ENCODE results near the gene NAALADL2. TPM values are rescaled to one million over a fixed set of nuclear protein-coding genes. Genes with fewer than 3 reads are reported as not detected.
"Not testable (repeated sequence)": the region's sequence is repeated elsewhere in the genome, so short reads cannot be mapped to it uniquely, and the experiment has no call there.

NAALADL2 gene
- total RNA-seq, 1 experiment from 2014 or later, result 0.63 TPM

DNA sequence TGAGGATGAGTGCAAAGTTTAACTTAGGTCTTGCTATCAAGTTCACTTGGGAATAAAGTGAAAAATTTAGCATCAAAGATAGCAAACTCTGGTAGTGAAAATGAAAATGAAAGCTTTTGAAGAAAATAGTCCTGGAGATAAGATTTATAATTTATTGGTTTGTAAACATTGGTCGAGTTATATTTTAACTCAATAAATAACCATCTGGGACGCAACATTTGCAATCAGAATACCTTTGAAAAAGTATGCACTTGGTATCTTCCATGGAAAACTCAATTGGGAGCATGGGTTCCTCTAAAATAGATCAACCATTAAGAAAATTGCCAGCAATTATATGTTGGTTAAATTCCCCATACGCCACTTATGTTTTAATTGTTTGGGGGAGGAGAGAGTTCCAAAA lies 209.5 kb downstream of the NAALADL2 start:
- DNase-seq (ENCODE audit: low read depth), result no peak

DNA sequence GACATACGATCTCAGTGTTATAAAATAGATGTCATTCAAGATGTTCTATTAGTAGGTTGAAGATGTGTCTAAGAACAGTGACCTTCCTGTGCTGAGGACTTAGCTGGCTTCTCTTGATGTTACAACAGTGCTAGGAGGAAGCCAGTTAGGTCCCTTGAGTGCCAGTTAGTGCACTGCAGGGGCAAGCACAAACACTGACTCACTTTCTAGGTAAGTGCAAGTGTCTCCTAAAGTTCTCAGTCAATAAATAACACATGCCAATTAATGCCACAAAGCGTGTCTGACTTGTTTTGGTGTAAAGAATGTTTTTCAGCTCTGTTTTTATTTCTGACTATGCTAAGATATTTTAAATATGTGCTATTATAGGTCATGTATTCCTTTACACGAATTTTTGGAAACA lies 211.8 kb downstream of the NAALADL2 start:
- no peak for DNase-seq (ENCODE audit: low read depth)

DNA sequence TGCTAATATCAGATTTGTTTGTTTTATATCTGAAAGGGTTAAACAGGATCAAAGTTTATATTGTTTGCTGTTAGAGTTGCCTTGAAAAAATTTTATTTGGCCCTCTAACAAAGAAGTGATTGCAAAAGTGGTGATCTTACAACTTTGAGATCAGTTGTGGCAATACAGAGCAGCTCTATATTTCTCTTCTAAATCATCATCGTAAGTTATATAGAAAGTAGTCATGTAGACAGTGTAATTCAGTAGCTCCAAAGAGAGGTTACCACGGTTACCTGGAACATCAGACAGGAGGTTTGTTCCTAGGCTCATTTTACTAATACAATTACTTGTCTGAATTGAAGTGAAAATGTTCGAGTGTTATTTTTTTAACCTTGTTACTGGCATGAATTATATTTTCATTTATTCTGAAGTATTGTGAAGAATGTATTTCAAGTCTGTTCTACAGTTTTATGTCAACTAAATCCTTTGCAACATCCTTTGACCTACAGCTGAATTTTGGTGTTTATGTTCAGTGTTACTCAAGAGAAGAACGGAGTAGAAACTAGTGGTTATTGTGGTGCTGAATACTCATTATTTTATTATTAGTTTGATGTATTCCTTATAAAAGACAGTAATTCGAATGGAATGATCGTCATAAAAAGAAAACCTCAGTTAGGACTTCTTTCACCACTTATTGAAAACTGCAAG lies 214.2 kb downstream of the NAALADL2 start:
- no peak for DNase-seq (ENCODE audit: low read depth)

DNA sequence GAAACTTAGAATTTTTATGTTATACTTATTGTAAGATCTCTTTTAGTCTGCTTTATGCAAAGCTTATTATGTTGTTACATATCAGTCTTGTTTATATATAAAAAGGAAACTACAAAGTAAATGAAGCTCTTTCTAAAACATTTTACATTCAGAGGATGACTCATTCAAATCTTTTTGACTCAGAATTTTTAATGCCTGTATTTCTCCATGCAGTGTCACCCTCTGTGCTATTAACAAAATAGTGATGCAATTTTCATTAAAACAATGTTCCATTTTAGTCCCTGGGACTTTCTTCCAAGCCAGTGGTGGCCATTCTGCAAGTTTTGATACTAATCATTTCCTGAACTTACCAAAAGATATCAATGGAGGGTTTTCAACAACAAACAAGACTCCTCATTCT lies 216.1 kb downstream of the NAALADL2 start:
- peak; percentile 36 for DNase-seq (ENCODE audit: low read depth)

DNA sequence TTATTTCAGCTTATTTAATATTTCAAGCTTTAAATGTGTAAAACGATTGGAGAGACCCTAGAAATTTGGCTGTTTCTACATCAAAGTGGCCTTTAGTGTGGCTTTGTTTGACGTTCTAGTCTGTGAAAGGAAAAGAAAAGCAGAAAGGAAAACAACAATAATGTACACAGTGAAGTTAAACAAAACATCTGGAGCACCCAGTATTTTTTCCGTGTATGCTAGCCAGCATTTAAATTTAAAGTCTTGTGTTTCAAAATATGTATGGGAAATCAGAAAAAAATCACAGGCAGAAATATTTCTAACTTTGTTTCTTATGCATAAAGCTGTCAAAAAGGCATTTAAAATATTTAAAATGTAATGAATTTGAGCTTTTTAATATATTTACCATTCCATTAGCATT lies 218.1 kb downstream of the NAALADL2 start:
- no peak for DNase-seq (ENCODE audit: low read depth)

DNA sequence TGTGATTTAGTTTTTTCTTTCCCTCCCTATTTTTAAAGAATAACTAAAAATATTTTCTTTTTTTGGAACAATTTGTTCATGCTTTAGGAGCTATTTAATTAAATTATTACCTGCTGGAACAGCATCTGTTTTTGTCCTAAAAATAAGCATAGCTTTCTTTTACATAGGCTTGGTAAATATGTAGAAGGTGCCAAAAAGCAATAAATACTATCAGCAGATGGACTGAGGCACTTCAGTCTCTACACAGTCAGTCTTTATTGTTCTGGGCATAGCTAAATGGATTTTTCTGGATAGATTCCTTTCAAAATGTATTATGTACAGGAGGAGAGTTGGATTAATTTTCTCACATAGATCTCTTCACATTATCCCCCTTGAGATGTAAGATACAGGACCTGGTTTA lies 223.5 kb downstream of the NAALADL2 start:
- no peak for DNase-seq (ENCODE audit: low read depth)

DNA sequence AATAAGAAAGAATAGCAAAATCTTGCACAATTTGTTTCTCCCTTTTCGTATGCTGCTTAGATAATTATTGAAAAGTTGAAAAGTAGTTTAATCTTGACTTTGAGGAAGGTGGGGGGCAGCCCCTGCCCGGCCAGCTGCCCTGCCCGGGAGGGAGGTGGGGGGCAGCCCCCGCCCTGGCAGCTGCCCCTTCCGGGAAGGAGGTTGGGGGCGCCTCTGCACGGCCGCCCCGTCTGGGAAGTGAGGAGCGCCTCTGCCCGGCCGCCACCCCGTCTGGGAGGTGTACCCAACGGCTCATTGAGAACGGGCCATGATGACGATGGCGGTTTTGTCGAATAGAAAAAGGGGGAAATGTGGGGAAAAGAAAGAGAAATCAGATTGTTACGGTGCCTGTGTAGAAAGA lies 228.0 kb downstream of the NAALADL2 start:
- DNase-seq (ENCODE audit: low read depth), result not testable (repeated sequence)

DNA sequence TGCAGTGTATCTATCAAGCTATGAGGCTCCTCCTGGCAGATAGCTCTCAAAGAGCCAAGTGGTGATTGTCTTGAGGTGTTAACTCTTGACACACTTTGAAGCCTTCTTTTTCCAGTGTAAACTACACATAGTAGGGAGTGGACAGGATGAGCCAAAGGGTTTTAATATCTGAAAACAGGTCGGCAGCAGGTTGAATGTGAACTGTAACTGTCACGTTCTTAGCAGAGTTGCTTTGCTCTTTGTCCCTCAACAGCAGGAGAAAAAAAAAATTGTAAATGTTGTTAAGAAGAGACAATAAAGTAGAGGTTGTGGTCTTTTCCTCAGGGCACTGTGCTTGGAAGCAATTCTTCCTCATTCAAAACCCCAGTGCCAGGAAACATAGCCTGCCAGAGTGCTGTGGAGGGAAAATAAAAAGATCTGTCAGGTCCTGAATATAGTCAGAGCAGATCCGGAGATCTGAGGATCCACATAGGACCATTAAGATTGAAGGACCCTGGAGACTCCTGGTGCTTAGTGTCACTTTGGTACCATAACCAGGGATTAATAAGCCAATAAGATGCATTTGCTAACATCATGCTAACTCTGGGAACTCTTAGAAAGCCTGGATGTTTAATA lies 229.7 kb downstream of the NAALADL2 start:
- no peak for DNase-seq (ENCODE audit: low read depth)

DNA sequence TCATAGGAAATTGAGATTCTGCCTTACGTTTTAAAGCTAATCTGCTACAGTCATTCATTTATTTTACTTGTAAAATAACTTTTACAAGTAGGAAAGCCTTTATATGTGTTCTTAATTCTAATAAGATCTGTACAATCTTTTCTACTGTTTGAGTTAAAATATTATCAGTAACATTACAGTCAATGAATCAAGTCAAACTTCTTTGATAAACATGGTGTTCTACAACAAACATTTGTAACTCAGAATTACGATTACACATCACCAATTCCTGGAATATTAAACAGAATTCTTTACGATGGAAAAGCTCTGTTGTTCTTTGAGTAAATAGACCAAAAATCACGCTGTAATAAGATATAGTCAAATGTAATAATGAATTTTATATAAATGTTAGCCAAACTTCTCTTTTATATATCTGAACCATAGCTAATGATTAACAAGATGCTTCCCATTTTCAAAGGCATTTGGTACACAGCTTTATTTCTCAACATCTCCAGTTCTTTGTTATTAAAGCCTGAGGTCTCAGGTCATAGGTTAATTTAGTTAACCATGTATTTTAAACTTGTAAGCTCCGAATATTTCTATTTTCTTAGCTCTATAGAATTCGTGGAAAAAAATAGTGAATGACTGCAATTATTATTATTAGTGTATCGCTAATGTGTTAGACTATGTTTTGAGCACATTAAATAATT lies 232.4 kb downstream of the NAALADL2 start:
- no peak for DNase-seq (ENCODE audit: low read depth)

DNA sequence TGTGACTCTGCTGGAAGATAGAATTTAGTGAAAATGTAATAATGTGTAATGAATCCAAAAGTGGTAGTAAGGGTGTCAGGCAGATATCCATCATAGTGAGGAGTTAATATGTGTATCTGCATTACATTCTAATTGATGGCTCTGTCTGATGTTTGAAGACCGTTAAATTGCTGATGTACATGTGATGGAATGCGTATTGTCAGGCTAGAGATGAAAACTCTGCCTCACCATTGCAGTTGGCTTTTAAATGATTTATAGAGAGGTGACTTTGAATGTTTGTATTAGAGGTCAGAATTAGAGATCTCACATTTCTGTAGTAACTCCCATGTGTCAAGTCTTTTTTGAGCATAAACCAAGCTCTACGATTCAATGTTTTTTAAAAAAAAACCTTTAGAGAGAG lies 234.6 kb downstream of the NAALADL2 start:
- DNase-seq (ENCODE audit: low read depth), result no peak

DNA sequence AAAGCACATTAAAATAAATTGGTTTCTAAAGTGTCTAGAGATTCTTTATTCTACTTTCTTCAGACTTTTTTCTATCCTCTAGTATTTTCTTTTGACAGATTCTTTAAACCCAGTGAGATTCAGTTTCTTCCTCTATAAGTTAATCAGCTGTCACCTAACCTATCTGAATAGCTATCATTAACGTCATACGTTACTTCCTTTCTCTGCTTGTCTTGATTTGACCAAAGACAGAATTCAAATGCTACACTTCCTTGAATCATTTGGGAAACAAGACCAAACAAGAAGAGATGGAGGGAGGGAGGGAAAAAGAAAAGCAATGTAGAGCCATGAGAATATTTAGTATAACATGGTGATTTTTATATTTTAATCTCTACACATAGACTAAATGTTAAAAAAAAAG lies 235.2 kb downstream of the NAALADL2 start:
- no peak for DNase-seq (ENCODE audit: low read depth)

DNA sequence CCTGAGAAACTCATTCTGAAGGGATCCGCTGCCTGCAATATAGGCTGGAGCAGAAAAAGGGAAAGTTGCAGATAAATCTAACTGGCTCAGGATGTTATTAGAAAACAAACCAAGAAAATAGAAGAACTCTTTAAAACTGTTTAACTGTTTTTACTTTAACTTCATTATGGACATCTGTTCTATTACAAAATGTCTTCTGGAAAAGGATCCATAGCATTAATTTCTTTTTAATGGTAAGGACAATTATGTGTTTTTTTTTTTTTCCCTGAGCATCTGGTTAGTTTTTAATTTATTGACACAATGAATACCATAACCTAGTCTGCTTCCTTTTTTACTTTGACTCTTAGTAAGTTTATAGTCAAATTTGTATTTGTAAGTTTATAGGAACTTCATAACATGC lies 239.5 kb downstream of the NAALADL2 start:
- DNase-seq (ENCODE audit: low read depth), result no peak

DNA sequence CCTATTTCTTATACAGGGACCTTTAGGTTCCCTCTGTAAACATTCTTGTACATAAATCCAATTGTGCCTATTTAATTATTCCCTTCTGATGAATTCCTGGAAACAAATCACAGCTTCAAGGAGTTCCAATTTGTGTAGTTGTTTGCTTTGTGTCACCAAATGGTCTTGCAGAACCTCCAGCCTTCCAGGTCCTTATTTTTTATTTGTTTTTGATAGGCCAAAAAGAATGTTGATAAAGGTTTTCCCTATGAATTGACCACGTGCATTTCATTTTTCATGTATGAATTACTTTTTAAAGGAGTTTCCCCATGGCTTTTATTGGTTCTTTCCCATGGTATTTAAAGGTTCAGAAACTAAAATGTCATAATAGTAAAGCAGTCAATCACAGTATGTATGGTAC lies 243.0 kb downstream of the NAALADL2 start:
- DNase-seq (ENCODE audit: low read depth), result no peak

DNA sequence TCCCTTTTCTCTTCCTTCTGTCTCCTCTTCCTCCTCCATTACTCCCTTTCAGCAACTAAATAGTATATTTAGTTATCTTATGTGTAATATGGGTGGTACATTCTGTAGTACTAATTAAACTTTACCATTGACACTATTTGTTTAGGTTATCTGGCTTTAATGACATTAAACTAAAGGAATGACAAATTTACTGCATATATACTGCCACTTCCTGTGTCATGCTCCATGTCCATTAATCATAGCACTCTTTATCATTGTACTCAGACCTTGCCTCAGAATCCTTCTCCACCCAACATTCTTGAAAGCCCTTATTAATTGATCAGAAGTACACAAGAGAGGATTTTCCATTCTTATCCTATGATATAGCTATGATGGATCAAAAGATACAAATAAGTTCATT lies 244.2 kb downstream of the NAALADL2 start:
- no peak for DNase-seq (ENCODE audit: low read depth)

DNA sequence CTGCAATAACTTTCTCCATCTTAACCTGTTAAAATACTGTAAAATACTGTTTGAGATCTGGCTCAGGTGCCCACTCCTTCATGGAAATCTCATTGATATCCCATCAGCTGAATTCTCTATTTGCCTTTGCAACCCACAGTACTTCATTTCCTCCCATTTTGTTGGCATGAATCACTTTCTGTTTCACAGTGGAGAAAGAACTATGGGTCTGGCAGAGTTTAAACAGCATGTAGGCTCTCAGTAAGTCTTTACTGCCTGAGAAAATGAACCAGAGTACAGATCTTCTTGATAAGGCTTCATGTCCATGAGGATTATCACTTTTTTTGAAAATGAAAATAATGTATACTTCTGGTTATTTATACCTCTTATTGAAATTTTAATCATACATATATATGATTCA lies 245.9 kb downstream of the NAALADL2 start:
- DNase-seq (ENCODE audit: low read depth), result peak; percentile 33

DNA sequence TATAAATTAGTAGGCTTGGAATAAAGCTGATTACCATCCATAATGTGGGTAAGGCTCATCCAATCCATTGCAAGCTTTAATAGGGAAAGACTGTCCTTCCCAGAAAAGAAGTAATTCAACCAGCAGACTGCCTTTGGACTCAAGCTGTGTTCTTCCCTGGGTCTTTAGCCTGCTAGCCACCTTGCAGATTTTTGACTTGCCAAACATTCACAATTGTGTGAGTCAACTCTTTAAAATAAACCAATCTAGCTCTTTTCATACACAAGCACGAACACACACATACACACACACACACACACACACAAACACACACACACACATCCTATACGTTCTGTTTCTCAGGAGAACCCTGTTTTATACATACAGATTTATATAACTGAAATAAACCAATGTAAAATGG lies 248.1 kb downstream of the NAALADL2 start:
- no peak for DNase-seq (ENCODE audit: low read depth)

DNA sequence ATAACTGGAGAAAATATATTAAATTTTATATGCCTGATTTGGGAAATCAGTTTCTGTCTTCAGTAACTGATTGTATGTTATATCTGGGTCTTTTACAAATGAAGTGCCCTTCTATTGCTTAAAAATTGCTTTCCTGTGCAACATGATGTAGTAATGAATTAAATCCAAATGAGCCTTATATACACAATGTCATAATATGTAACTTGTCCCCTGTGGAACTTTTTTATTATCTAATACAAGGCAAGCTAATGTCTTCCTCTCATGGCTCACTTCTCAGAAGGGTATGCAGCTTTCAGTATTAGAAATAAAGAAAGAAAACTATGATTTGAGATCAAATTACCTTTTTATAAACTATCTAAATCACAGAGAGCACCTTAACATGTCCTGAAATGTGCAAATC lies 248.9 kb downstream of the NAALADL2 start:
- no peak for DNase-seq (ENCODE audit: low read depth)

DNA sequence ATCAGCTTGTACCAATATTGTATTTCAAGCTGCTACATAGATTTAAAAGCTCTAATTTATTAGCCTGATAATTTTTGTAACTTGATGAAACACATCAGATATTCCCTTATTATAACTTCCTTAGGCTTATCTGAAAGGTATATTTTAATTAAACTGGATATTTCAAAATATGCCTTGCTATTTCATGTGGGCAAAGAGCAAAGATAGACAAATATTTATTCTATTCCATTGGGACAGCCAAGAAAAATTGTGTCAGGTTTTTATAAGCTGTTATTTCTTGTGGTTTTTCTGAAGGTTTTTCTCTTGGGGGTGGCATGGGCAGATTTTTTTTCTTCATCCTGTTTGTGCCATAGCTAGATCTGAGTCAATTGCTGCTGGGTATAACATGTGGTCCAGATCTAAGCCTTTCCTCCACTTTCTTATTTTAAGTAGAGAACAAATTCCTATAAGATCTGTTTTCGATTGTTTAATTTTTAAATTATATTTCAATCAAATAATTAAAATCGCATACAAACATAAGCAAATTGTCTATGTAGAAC lies 249.5 kb downstream of the NAALADL2 start:
- peak; percentile 23 for DNase-seq (ENCODE audit: low read depth)

DNA sequence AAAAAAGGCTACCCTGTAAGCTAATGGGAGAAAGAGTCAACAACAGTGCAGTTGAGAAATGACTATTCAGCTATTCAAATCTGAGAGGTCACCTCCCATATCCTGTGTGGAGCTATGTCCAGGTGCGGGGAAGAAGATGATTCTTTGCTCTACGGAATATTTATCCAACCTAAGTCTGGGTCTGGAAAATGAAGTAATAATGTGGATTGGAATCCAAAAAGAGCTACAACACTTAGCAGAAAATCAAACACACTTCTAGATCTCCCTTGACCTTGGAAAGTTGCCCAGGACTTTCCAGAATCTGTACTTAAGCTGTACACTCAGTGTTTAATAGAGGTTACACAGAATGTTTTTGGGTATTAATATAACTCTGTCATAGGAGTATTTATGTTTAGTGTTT lies 251.9 kb downstream of the NAALADL2 start:
- DNase-seq (ENCODE audit: low read depth), result no peak

DNA sequence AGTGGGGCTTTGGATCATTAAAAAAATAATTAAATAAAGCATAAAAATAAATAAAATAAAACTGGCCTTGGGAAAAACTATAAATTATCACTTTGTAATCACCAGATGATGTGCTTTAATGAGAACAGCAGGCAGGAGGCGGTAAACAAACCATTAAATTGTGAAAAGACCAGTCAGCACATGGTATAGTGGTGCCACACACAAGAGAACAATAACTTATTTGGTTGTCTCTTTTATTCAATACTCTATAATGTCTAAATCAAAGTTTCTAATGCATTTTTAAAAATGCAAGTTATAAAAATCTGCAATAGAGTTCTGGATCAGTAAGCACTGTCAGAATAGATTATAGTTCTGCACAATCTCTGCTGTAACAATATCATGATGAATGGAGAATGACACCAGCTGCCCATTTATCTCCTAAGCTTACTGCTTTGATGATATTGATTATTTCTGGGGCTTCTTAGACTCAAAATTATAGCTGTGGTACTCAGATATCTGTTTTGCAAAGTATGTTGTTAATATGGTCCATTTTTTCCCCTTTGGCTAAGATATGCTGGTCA lies 259.3 kb downstream of the NAALADL2 start:
- DNase-seq (ENCODE audit: low read depth), result no peak

DNA sequence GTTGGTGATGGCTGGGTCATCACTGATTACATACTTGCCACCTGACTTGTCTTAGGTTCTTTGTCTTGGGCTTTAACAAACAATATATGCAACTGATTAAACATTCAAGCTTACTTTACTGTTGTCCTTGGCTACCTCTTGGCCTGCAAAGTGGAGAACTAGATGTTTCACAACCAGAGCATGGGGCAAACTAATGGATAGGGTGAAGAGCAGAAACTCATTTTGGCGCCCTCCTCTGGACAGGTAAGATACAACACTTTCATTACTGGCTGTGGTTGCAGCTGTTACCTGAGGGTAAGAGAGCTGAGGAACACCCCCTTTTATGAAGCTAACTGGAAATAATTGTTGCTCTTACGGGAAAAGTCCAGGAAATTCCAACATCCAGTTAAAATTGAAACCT lies 262.1 kb downstream of the NAALADL2 start:
- DNase-seq (ENCODE audit: low read depth), result no peak

DNA sequence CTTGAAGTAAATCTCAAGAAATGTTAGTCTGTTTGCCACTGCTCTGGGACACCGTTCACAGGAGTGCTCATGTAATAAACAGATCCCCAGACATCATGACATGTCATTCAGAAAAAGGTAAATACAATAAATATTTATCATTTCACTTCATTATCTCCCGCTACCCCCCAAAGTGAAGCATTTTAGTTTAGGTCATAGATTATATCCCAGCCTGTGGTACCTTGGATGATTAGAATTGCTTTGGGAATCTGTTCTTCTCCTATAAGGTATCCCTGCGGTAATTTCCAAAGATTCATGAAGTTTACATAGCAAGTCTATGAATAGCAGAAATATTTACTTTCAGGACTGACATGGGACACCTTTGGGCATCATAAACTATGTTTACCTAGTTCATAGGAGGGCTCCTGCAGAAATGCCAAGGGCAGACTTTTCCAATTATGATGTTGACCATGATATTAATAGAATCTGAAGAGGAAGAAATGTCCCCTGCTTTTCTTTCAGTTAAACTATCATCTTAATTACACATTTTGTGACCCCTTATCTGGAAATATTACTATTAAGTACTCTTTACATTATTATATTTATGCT lies 268.0 kb downstream of the NAALADL2 start:
- DNase-seq (ENCODE audit: low read depth), result no peak

Measured in HT1080 (cell line).